ENCODE data around the gene IPO9.
"Not testable (repeated sequence)": the region's sequence is repeated elsewhere in the genome, so short reads cannot be mapped to it uniquely, and the experiment has no call there.

IPO9 gene

GRCh38 chr1:201848230-201848629 is 19.3 kb downstream of the IPO9 start:
- no peak for ATAC-seq
- no peak for DNase-seq

GRCh38 chr1:201849372-201850052 is 20.6 kb downstream of the IPO9 start:
- DNase-seq (no peak), ATAC-seq (no peak)

DNA sequence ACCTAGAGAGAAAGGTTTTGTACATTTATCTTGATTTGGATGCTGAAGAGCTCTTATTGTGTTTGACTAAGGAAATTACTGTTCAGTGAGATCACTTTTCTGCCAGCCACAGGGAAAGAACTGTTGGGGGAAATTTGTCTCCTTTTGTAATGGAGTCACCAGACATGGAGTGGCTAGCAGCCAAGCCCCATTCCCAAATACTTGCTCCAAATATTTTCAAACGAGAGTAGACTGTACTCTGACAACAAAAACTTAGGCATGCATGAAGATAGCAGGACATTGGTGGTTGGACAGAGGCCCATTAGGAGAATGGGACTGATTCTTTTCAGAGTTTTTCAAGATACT is 21.1 kb downstream of the IPO9 start:
- DNase-seq (no peak), ATAC-seq (no peak)

GRCh38 chr1:201851949-201852348 is 23.0 kb downstream of the IPO9 start:
- ATAC-seq, result no peak

GRCh38 chr1:201856722-201857121 is 27.8 kb downstream of the IPO9 start:
- not testable (repeated sequence) for DNase-seq, ATAC-seq

More at GRCh38 chr1:201851949-201852348, 23.0 kb downstream of the IPO9 start:
- no peak for DNase-seq

- DNase-seq (no peak), ATAC-seq (no peak)
Observed at GRCh38 chr1:201859424-201859823, 30.5 kb downstream of the IPO9 start.

- no peak for ATAC-seq
- DNase-seq, result no peak
Observed at GRCh38 chr1:201861448-201861847, 32.5 kb downstream of the IPO9 start.

GRCh38 chr1:201870397-201870796 is 41.4 kb downstream of the IPO9 start:
- no peak for ATAC-seq
- no peak for DNase-seq

- no peak for DNase-seq
- no peak for ATAC-seq
Observed at GRCh38 chr1:201874672-201875071, 45.7 kb downstream of the IPO9 start.

DNA sequence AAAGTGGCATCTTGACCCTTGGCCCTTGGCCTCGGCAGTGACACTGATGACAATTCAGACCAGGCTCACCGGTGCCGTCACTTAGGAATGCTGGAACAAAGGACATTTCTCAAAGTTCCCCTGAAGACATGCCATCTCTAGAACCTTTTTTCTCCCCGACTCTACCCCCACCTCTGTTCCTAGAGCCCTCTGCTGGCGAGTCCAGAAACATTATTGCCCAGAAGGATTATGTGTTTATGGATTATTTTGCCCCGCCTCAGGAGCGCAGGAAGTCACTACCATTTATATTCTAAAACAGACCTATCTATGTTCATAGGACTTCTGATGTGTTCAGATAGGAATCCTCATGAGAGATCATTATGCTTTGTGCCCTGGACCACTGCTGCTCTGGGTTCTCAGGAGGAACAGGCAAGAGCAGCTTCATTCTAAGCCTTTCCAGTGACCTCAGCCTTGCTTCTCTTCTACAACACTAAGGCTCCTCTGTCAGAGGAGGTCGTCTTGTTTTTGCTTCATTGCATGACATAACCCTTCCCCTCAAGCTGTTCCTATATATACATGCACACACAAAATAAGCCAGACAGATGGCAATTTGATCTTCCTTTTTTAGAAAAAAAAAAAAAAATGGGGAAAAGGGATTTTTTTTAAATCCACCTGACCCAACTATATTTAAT is 47.3 kb downstream of the IPO9 start:
- DNase-seq, result no peak

DNA sequence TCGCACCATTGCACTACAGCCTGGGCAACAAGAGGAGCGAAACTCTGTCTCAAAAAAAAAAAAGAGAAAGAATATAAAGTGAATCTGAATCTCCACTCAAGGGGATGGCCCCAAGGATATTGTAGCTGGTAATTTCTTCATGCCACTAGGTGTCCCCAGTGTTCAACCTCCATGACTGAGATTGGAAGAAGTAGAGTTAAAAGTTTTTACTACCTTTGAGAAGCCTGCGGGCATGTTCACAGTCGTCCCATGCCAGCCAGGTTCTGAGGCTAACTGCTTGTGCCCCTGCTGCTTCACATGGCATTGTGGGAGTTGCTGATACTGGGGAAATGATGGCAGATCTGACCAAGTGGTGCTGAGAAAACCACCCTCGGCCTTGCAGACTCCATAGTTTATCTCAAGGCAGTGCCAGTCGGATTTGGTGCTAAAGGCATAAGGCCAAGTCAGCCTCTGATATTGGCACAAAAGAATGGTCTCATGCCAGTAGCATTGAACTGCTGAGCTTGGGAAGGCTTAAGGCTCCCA is 49.0 kb downstream of the IPO9 start:
- DNase-seq (no peak), ATAC-seq (peak; percentile 41)

More for the DNA sequence above, 47.3 kb downstream of the IPO9 start:
- no peak for ATAC-seq

- ATAC-seq, result no peak
- DNase-seq, result no peak
Observed at GRCh38 chr1:201880928-201881571, 52.1 kb downstream of the IPO9 start.

DNA sequence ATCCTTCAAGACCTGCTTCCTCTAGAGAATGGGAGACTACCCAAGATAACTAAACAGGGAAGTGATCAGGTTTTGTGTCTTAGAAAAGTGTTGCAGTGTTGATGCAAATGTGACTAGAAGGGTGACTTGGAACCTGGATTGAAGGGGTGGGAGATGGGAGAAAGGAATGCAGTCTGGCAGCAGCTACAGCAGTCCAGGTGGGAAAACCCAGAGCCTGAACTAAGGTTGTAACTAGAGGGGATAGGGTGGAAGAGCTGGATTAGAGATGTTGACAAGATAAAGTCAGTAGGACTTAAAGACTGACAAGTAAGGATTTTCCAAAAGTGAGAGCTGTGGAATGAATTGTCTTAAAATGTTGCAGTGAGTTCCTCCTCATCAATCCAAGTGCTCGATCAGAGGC is 52.7 kb downstream of the IPO9 start:
- ATAC-seq (no peak), DNase-seq (no peak)

DNA sequence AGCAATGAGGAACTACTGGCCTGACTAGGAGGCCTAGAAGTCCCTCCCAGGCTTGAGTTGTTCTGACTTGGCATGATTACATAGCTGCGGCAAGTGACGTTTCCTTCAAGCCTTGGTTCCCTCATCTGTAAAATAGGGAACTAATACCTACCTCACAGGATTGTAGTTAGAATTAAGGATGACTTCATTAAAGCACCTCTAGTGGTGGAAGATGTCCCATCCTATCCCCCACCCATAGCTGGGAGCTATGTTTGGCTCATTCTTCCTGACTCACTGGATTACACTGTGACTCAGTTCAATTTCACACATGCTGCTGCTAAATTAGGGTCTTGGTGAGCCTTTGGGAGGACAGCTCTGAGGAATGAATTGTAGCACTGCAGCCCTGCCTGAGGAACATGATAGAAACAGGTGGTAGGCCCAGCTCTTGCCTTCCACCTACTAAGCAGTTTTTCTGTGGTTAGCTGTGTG is 53.7 kb downstream of the IPO9 start:
- peak; percentile 38 for ATAC-seq
- no peak for DNase-seq

DNA sequence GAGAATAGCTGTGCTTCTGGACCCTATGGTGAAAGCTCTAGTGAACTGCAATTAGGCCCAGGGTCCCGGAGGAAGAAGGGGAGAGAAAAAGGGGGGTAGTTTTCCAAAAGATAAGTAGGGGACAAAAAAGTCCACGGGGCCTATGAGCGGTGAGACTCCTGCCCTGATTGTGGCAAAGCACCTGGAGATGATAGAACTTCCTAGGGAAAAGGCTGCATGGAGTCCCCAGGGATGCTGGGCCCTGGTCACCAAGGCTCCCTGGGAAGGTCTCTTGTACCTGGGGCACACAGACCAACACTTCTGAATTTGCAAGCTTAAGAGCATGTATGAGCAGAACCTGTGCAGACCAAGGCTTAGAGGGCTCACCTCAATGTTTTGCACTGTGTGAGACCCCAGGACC is 54.3 kb downstream of the IPO9 start:
- ATAC-seq, result no peak
- DNase-seq, result no peak

DNA sequence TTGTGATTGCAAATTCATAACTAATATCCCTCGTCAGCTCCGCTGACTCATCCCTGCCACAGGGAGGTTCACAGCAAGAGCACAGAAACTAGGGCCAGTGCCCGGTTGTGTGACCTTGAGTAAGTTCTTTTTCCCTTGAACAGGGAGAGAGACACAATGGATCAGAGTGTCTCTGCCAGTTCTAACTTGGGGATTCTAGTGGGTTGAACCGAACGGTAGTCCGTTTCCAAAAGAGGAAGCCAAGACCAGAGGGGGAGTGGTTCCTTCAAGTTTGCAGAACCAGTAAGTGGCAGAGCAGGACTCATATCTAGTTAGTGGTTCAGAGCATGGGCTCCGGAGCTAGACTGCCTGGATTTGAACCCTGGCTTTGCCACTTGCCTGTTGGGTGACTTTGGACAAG is 54.8 kb downstream of the IPO9 start:
- ATAC-seq (peak; percentile 44), DNase-seq (no peak)

DNA sequence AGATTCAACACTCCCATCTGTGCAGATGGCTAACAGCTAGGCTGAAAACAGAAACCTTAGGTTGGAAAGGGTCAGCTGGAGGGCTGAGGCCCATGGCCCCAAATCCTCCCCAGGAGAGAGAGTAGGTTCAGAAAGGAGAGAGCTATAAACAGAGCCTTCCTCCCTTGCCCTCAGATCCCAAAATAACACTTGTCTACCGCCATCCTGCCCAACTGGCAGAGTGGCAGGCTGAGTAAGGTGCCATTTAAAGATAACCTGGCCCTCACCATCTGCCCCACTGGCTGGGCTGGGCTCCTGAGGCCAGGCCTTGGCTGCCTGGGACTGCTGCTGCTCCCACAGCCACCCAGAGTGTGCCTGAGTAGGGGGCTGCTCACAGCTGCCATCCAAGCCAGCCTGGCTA is 55.5 kb downstream of the IPO9 start:
- ATAC-seq, result no peak
- no peak for DNase-seq

DNA sequence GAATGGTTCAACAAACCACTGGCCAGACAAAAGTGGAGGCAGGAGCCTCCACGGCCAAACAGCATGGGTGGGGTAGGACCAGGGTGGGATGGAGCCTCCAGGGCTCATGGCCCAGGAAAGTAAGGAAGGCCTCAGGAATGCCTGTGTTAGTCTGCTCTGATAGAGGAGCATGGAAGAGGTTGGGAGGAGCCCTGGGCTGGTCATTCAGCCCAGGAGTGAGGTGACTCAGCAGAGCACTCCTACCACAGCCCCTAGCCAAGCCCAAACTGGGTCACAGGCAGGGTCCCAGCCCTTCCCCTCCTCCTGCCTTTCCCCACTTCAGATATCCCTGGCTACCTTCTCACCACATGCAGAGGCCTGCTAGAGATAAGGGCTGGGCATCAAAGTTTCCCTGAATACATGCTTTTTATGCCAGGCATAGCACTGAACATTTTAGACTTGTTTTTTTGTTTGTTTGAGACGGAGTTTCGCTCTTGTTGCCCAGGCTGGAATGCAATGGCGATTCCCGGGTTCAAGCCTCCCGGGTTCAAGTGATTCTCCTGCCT is 56.6 kb downstream of the IPO9 start:
- no peak for DNase-seq
- ATAC-seq, result no peak

GRCh38 chr1:201886103-201886885 is 57.3 kb downstream of the IPO9 start:
- DNase-seq (no peak), ATAC-seq (no peak)

DNA sequence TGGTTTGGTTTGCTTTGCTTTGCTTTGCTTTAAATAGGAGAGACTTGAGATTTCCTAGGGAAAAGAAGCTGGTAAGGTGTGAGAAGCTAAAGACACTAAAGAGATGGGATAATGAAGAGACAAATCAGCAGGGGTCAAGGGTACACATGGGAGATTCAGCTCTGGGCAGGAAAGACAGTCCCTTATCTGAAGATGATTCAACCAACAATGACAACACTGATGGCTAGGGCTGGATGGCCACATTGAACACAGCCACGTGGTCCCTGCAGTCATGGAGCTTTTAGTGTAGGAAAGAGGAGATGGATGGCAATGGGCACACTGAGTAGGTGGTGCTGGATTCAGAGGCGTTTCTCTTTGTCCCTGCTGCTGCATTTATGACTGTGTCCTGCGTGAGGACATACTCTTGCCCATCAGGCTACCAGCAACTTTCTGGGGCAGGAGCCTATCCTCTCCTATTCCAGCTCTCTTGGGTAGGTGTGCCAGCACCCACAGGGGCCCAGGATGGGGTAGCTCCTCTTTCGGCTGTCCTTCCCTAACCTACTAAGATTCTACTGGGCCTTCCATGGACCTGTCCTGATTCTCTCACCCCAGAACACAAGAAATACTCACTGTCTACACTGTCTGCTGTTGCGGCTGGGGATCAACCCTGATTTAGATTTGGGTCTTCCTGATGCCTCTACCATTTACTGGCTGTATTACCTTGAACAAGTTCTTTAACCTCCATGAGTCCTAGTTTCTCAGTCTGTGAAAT is 58.3 kb downstream of the IPO9 start:
- ATAC-seq, result no peak
- no peak for DNase-seq
